Ammon's horn (tissue), 1 donor: ENCODE measurements around the gene SYT14.

Experiments
- DNase-seq: peaks from one replicate; pipeline ENCODE4 v3.0.0-alpha.2; 2016; ENCODE audit warnings: low spot score

SYT14 gene

GRCh38 chr1:210201681-210202080, 263.7 kb downstream of the SYT14 start:
- no peak for DNase-seq

GRCh38 chr1:210207597-210208450, 269.8 kb downstream of the SYT14 start:
- DNase-seq: no peak

- no peak for DNase-seq
Measured at GRCh38 chr1:210213335-210213734, 275.3 kb downstream of the SYT14 start.

GRCh38 chr1:210214573-210215409, 276.8 kb downstream of the SYT14 start:
- DNase-seq: no peak

GRCh38 chr1:210217482-210217881, 279.5 kb downstream of the SYT14 start:
- no peak for DNase-seq

GRCh38 chr1:210218047-210218446, 280.0 kb downstream of the SYT14 start:
- DNase-seq: no peak
